Heart right ventricle (tissue), 16 donors: ENCODE measurements around the gene PLXNB3. TPM values are rescaled to one million over a fixed set of nuclear protein-coding genes. Genes with fewer than 3 reads are reported as not detected.
A peak's percentile ranks its signal among the peaks of the same experiment; 100 is the strongest.

Experiments used
- ATAC-seq, 8 donors: fragments of 200-7000 bp; cut with Tn5 transposase; one replicate each; pipeline ENCODE4 v1.9.1; 2020; ENCODE audit warnings: mild to moderate bottlenecking in 8 of 8, moderate library complexity in 8 of 8, moderate number of reproducible peaks in 1 of 8
- DNase-seq, 2 donors: peaks; one replicate each; pipeline ENCODE4 v3.0.0-alpha.2; 2020
- H3K27ac ChIP-seq, 10 donors: fragments of 200-600 bp; sonication (generic) in 2 of 10; one replicate each; pipeline versions ENCODE4 v1.5.0 to v1.8.0; 2020 to 2022; ENCODE audit warnings: mild to moderate bottlenecking in 3 of 10
- H3K27me3 ChIP-seq, 7 donors: fragments of 200-600 bp; one replicate each; pipeline ENCODE4 v1.8.0; 2021 to 2022; ENCODE audit warnings: mild to moderate bottlenecking in 2 of 7
- H3K36me3 ChIP-seq, 9 donors: fragments of 200-600 bp; sonication (generic) in 1 of 9; one replicate each; pipeline versions ENCODE4 v1.5.0 to v1.8.0; 2020 to 2022; ENCODE audit warnings: mild to moderate bottlenecking in 2 of 9
- H3K4me1 ChIP-seq, 9 donors: fragments of 200-600 bp; sonication (generic) in 1 of 9; one replicate each; pipeline versions ENCODE4 v1.5.0 to v1.8.0; 2020 to 2022; ENCODE audit warnings: mild to moderate bottlenecking in 4 of 9
- H3K4me3 ChIP-seq, 10 donors: fragments of 200-600 bp; sonication (generic) in 2 of 10; one replicate each; pipeline versions ENCODE4 v1.5.0 to v1.8.0; 2020 to 2022; ENCODE audit warnings: mild to moderate bottlenecking in 7 of 10, moderate library complexity in 2 of 10
- H3K9me3 ChIP-seq, 11 donors: fragments of 200-600 bp in 10 of 11; sonication (generic) in 2 of 11; one replicate each; pipeline versions ENCODE4 v1.5.0 to v1.8.0; 2013 to 2022; ENCODE audit warnings: mild to moderate bottlenecking in 2 of 11, control low read depth in 1 of 11, moderate library complexity in 1 of 11
- WGBS, 2 donors: extraction: QIAGEN DNeasy Blood & Tissue Kit; methylation state at CpG; one replicate each; pipeline ENCODE4 v1.1.7; 2013; ENCODE audit warnings: inconsistent platforms in 1 of 2; 5-methylcytosine and 5-hydroxymethylcytosine counted together
- intact Hi-C, 10 donors: fragments of 100-400 bp; cut with DNase I; formaldehyde crosslinking; loops; one replicate each; pipeline versions ENCODE4 v1.11.1 to v1.14.2; 2022
- polyA plus RNA-seq, 2 donors: library from polyadenylated mRNA; stranded (reverse); fragments of 200-250 nt; gene quantifications; one replicate each; pipeline ENCODE4 v1.2.3, GENCODE V29; 2013
- total RNA-seq, 10 donors: library from RNA; stranded (reverse); fragmentation: NEBNext Ultra II Directional in 3 of 10; extraction: Animal tissue kit (Norgen Biotek cat#: 25700) in 3 of 10; gene quantifications; one replicate each; pipeline versions ENCODE4 v1.2.1 to v1.2.4, GENCODE V29; 2021 to 2023
- TF ChIP-seq, protein P1 (sequence below), 9 donors: fragments of 200-600 bp; sonication (generic) in 2 of 9; IDR thresholded peaks; one replicate each; pipeline versions ENCODE4 v1.5.0 to v1.8.0; 2021 to 2022; ENCODE audit warnings: antibody characterized with exemption in 9 of 9, mild to moderate bottlenecking in 5 of 9, moderate library complexity in 1 of 9
- donor health status: Arrhythmogenic right ventricular cardiomyopathy.
- donor health status: ischemic (EF 13 %, LVEDD 7.1; RV severe dilation, severe dysfunction).
- donor health status: healthy with polysubstance abuse.
- donor health status: DM: no; HTN: yes; CAD: no.
- donor health status: DM: no; HTN: no; CAD: no.
- donor health status: ischemic (EF 25% LVEDD 6.9; RV normal size, moderate dysfunction).
- donor health status: ischemic (EF 25% LVEDD 5.7; RV mildly dilated, moderate dysfunction).
- donor health status: healthy.
- donor health status: DM: yes; HTN: yes; CAD: no.
- donor health status: Ischemic cardiomyopathy.
- donor health status: ischemic (EF 35%, LVEDD 5.7; RV mildly dilated, moderate dysfunction).
- donor health status: nonischemic (EF 11% LVEDD 7.7; RV severe dilation, severe dysfunction).
- donor health status: DM: yes; HTN: yes; CAD: no.
- donor health status: PGD.
- donor health status: ischemic (EF 29% LVEDD 5.4; RV normal size, mild dysfunction).
- donor health status: nonischemic (EF 23%, LVEDD 6.1; RV moderate dilation, normal function).

The PLXNB3 gene
- total and polyA plus RNA-seq, 12 donors = 1.1 to 8.1 (median 4.3) TPM

DNA sequence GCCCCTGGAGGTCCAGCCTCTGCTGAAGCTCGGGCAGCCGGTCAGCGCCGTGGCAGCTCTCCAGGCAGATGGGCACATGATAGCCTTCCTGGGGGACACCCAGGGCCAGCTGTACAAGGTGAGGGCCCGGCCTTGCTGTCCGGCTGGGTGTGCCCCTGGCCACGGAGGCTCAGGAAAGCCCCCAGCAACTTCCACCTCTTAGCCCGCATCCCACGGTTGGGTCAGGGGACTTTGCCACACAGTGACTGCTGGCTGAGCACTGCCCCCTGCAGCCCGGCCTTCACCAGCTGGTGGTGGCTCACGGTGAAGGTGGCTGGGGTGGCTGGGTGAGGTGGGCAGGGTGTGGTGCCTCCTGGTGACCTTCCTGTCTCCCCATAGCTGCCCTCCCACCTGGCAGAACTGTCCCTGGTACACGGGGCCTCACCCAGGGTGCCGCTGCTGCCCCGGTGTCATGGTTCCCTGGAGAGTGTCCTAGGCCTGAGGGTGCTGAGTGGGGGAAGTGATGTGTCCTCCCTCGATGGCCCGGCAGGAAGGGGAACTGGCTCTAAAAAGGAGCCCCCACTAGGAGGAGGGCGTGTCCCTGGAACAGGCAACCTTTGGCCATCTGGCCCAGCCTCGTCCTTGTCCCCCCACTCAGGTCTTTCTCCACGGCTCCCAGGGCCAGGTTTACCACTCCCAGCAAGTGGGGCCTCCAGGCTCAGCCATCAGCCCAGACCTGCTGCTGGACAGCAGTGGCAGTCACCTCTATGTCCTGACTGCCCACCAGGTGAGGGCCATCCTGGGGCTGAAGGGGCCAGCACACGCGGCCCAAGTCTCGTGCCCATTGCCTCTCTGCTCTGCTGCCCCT is 4.5 kb downstream of the PLXNB3 start:
- TF ChIP-seq, protein P1, sequence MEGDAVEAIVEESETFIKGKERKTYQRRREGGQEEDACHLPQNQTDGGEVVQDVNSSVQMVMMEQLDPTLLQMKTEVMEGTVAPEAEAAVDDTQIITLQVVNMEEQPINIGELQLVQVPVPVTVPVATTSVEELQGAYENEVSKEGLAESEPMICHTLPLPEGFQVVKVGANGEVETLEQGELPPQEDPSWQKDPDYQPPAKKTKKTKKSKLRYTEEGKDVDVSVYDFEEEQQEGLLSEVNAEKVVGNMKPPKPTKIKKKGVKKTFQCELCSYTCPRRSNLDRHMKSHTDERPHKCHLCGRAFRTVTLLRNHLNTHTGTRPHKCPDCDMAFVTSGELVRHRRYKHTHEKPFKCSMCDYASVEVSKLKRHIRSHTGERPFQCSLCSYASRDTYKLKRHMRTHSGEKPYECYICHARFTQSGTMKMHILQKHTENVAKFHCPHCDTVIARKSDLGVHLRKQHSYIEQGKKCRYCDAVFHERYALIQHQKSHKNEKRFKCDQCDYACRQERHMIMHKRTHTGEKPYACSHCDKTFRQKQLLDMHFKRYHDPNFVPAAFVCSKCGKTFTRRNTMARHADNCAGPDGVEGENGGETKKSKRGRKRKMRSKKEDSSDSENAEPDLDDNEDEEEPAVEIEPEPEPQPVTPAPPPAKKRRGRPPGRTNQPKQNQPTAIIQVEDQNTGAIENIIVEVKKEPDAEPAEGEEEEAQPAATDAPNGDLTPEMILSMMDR (IDR thresholded peaks at IDR 0.05) = no peak
- Histone ChIP-seq H3K9me3 (no peaks in the 10 kb centered on the region), H3K27ac (no peak overlapping the region), H3K36me3 (no peaks in the 10 kb centered on the region), H3K27me3 (peaks cover 0 to 11% (median 0%) of the 10 kb centered on the region in 7 donors), H3K4me3 (no peak overlapping the region), H3K4me1 (peaks cover 3 to 23% (median 15%) of the 10 kb centered on the region in 9 donors)
- DNase-seq (peak in 1 of 2 donors; percentile 5), ATAC-seq (no peak)
- 70 to 74% methylated on average over 14 to 22 of the region's 22 CpGs for WGBS, 2 donors
- intact Hi-C loops = loop anchor here in 2 of 10 donors (5.0 to 10.0 kb wide), 2 partner anchors 184 to 186 kb away; no protein-coding TSS in a partner anchor

DNA sequence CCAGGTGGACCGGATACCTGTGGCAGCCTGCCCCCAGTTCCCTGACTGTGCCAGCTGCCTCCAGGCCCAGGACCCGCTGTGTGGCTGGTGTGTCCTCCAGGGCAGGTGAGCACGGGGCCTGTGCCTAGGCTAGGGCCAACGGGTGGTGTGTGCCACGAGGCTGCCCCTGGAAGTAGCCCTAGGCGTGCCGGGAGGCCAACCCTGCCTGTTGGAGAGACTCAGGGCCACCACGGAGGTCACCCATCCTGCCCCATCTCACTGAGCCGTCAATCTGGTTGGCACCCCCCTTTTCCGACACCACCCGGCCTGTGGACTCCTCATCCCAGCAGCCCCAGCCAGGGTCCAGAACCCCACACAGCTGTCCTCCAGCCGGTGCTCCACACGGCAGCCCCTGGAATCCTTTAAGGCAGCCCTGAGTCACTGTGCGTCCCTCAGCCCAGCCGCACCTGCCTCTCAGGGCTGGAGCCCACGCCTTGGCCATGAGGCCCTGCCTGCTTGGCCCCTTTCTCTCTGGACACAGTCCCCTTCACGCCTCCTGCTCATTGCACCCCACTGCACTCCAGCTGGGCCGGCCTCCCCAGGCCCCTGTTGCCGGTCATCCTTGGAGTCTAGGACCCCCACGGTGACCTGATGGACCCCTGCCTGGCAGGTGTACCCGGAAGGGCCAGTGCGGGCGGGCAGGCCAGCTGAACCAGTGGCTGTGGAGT is 5.3 kb downstream of the PLXNB3 start:
- WGBS, 2 donors = 88 to 90% methylated on average over 21 to 23 of the region's 23 CpGs
- intact Hi-C loops = loop anchor here in 2 of 10 donors (5.0 to 10.0 kb wide), 2 partner anchors 183 to 185 kb away; no protein-coding TSS in a partner anchor
- H3K27me3 ChIP-seq = peaks cover 0 to 11% (median 0%) of the 10 kb centered on the region in 7 donors
- no peak overlapping the region for H3K27ac ChIP-seq
- no peaks in the 10 kb centered on the region for H3K9me3 ChIP-seq
- DNase-seq (peak in 1 of 2 donors; percentile 2), ATAC-seq (no peak)
- H3K36me3 ChIP-seq = no peaks in the 10 kb centered on the region
- TF ChIP-seq, protein P1 (IDR thresholded peaks at IDR 0.05) = no peak
- H3K4me1 ChIP-seq = peaks cover 2 to 19% (median 12%) of the 10 kb centered on the region in 9 donors
- H3K4me3 ChIP-seq = no peak overlapping the region

DNA sequence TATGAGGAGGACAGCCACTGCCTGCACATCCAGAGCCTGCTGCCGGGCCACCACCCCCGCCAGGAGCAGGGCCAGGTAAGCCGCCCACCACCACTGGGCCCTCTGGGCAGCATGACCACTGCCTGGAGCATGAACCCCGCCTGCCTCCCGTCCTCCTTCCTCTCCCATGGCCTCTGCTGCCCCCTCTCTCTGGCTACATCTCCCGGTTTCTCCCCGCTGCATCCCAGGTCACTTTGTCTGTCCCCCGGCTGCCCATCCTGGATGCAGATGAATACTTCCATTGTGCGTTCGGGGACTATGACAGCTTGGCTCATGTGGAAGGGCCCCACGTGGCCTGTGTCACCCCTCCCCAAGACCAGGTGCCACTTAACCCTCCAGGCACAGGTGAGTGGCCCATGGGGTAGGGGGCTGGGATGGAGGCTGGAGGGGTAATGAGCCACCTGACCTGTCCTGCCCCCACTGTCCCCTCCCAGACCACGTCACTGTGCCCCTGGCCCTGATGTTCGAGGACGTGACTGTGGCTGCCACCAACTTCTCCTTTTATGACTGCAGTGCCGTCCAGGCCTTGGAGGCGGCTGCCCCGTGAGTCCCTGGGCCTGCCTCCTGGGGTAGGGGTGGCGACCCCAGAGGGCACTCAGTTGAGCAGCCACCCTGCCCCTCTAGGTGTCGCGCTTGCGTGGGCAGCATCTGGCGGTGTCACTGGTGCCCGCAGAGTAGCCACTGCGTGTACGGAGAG is 6.0 kb downstream of the PLXNB3 start:
- peaks cover 0 to 13% (median 9%) of the 10 kb centered on the region in 9 donors for H3K4me1 ChIP-seq
- TF ChIP-seq, protein P1 (IDR thresholded peaks at IDR 0.05) = no peak
- no peaks in the 10 kb centered on the region for H3K9me3 ChIP-seq

More for the DNA sequence above, 6.0 kb downstream of the PLXNB3 start:
- DNase-seq (peak in 1 of 2 donors; percentile 1), ATAC-seq (no peak)
- 86 to 91% methylated on average over 20 to 23 of the region's 25 CpGs for WGBS, 2 donors
- Histone ChIP-seq H3K27me3 (peaks cover 0 to 5% (median 0%) of the 10 kb centered on the region in 7 donors), H3K36me3 (no peaks in the 10 kb centered on the region), H3K27ac (no peak overlapping the region), H3K4me3 (no peak overlapping the region)
- intact Hi-C loops = loop anchor here in 2 of 10 donors (5.0 to 10.0 kb wide), 2 partner anchors 182 to 185 kb away; no protein-coding TSS in a partner anchor
